ENCODE measurements around the gene TNS3. TPM values are rescaled to one million over a fixed set of nuclear protein-coding genes. Genes with fewer than 3 reads are reported as not detected.
A peak's percentile ranks its signal among the peaks of the same experiment; 100 is the strongest.

The TNS3 gene
- total RNA-seq, 1 experiment from 2014 or later: 143 TPM

- ChIA-PET POLR2A (ENCODE audit: unreplicated experiment) (interaction anchor here (0.6 to 0.7 kb wide), 3 partner anchors 50 to 675 kb away, joined by 4 to 6 read pairs (median 6); no protein-coding TSS in a partner anchor), CTCF (interaction anchor here (0.6 to 2.0 kb wide), 7 partner anchors 10 to 383 kb away, joined by 3 to 5 read pairs (median 3); no protein-coding TSS in a partner anchor)
- H3K4me1 ChIP-seq (replicated peaks; ENCODE audit: insufficient read depth): peaks cover 7% of the 10 kb centered on the region
- no peaks in the 10 kb centered on the region for H3K27me3 ChIP-seq (ENCODE audit: insufficient read depth, low read depth)
- no peak overlapping the region for H3K4me2 ChIP-seq
- H2AFZ ChIP-seq: no peak overlapping the region
- H4K20me1 ChIP-seq (ENCODE audit: insufficient read depth): peaks cover 52% of the 10 kb centered on the region
- H3K27ac ChIP-seq: 0 out of 2 replicates have a peak overlapping the region, but pooled peaks have one; percentile 32
- peaks cover 74% of the 10 kb centered on the region for H3K36me3 ChIP-seq (ENCODE audit: low read depth)
- H3K79me2 ChIP-seq (ENCODE audit: low read depth): peaks cover 78% of the 10 kb centered on the region
- no peak overlapping the region for H3K4me3 ChIP-seq
- no peaks in the 10 kb centered on the region for H3K9me3 ChIP-seq (ENCODE audit: insufficient read depth, low read depth)
- intact Hi-C loops (cut with micrococcal nuclease; ENCODE audit: unreplicated experiment): loop anchor here (1.0 to 10.0 kb wide), 4 partner anchors 96 to 499 kb away; no protein-coding TSS in a partner anchor
- peak in 1 of 2 experiments; percentile 60 for DNase-seq
- no TSS peak for BruUV-seq (replicated peaks)
- TF ChIP-seq CTCF (conservative IDR thresholded peaks at IDR 0.05): peak; percentile 59
- no peak for TF ChIP-seq EZH2 (IDR thresholded peaks at IDR 0.05; ENCODE audit: low read depth)
- no peaks in the 10 kb centered on the region for H3K9me2 ChIP-seq (ENCODE audit: insufficient read depth)
- H3F3A ChIP-seq (ENCODE audit: insufficient read depth, low read depth): peaks cover 65% of the 10 kb centered on the region
These were observed 146.0 kb downstream of the TNS3 start for GRCh38 chr7:47435889-47436312.

GRCh38 chr7:47433564-47433895 lies 148.4 kb downstream of the TNS3 start:
- no peak for DNase-seq
- H3K9me2 ChIP-seq (ENCODE audit: insufficient read depth): no peaks in the 10 kb centered on the region
- H3K4me2 ChIP-seq: no peak overlapping the region
- H3K27ac ChIP-seq: no peak overlapping the region
- no peak overlapping the region for H3K4me3 ChIP-seq
- intact Hi-C loops (cut with micrococcal nuclease; ENCODE audit: unreplicated experiment): loop anchor here (10.0 kb wide), 1 partner anchor 501 kb away; no protein-coding TSS in a partner anchor
- peaks cover 71% of the 10 kb centered on the region for H3F3A ChIP-seq (ENCODE audit: insufficient read depth, low read depth)
- peaks cover 68% of the 10 kb centered on the region for H3K36me3 ChIP-seq (ENCODE audit: low read depth)
- H2AFZ ChIP-seq: no peak overlapping the region
- no peaks in the 10 kb centered on the region for H3K27me3 ChIP-seq (ENCODE audit: insufficient read depth, low read depth)
- H3K4me1 ChIP-seq (replicated peaks; ENCODE audit: insufficient read depth): no peaks in the 10 kb centered on the region; the same call in 1 of the 2 replicates
- peaks cover 65% of the 10 kb centered on the region for H4K20me1 ChIP-seq (ENCODE audit: insufficient read depth)
- ChIA-PET POLR2A (ENCODE audit: unreplicated experiment) (no interaction called here), CTCF (no interaction called here)
- no TSS peak for BruUV-seq (replicated peaks)
- TF ChIP-seq EZH2 (IDR thresholded peaks at IDR 0.05; ENCODE audit: low read depth) (no peak), CTCF (conservative IDR thresholded peaks at IDR 0.05) (no peak)
- peaks cover 77% of the 10 kb centered on the region for H3K79me2 ChIP-seq (ENCODE audit: low read depth)
- H3K9me3 ChIP-seq (ENCODE audit: insufficient read depth, low read depth): no peaks in the 10 kb centered on the region

GRCh38 chr7:47432671-47433563 lies 149.0 kb downstream of the TNS3 start:
- Histone ChIP-seq H3K27ac (no peak overlapping the region), H3K9me2 (ENCODE audit: insufficient read depth) (no peaks in the 10 kb centered on the region), H2AFZ (no peak overlapping the region), H3K9me3 (ENCODE audit: insufficient read depth, low read depth) (no peaks in the 10 kb centered on the region), H3K36me3 (ENCODE audit: low read depth) (peaks cover 68% of the 10 kb centered on the region), H3K4me1 (replicated peaks; ENCODE audit: insufficient read depth) (no peaks in the 10 kb centered on the region; the same call in 1 of the 2 replicates), H3K4me3 (no peak overlapping the region), H3K4me2 (no peak overlapping the region), H3F3A (ENCODE audit: insufficient read depth, low read depth) (peaks cover 69% of the 10 kb centered on the region), H4K20me1 (ENCODE audit: insufficient read depth) (peaks cover 71% of the 10 kb centered on the region), H3K27me3 (ENCODE audit: insufficient read depth, low read depth) (no peaks in the 10 kb centered on the region), H3K79me2 (ENCODE audit: low read depth) (peaks cover 77% of the 10 kb centered on the region)
- CTCF ChIA-PET: no interaction called here
- no peak for TF ChIP-seq CTCF (conservative IDR thresholded peaks at IDR 0.05)
- TF ChIP-seq EZH2 (IDR thresholded peaks at IDR 0.05; ENCODE audit: low read depth): no peak
- no TSS peak for BruUV-seq (replicated peaks)
- POLR2A ChIA-PET (ENCODE audit: unreplicated experiment): no interaction called here
- intact Hi-C loops (cut with micrococcal nuclease; ENCODE audit: unreplicated experiment): loop anchor here (10.0 kb wide), 1 partner anchor 502 kb away; no protein-coding TSS in a partner anchor
- DNase-seq: no peak
